OCI-LY7 (cell line): ENCODE results near the gene CDC14B.

Source experiments
- EZH2phosphoT487 ChIP-seq: fragments of 200-600 bp; sonication (generic); IDR thresholded peaks from 2 replicates; pipeline ENCODE4 v1.6.1; 2018; ENCODE audit warnings: low read depth, borderline replicate concordance, mild to moderate bottlenecking, mixed run types, antibody characterized with exemption, low read length, moderate library complexity, mixed read lengths
- TF ChIP-seq, protein P1 (sequence below): fragments of 200-600 bp; sonication (generic); conservative IDR thresholded peaks from 2 replicates; pipeline ENCODE4 v1.5.1; 2014; ENCODE audit warnings: mild to moderate bottlenecking, antibody characterized with exemption, low read length, moderate library complexity, mixed read lengths

GRCh38 chr9:96605328-96605727 is 14.3 kb downstream of the CDC14B start:
- TF ChIP-seq, protein P1, sequence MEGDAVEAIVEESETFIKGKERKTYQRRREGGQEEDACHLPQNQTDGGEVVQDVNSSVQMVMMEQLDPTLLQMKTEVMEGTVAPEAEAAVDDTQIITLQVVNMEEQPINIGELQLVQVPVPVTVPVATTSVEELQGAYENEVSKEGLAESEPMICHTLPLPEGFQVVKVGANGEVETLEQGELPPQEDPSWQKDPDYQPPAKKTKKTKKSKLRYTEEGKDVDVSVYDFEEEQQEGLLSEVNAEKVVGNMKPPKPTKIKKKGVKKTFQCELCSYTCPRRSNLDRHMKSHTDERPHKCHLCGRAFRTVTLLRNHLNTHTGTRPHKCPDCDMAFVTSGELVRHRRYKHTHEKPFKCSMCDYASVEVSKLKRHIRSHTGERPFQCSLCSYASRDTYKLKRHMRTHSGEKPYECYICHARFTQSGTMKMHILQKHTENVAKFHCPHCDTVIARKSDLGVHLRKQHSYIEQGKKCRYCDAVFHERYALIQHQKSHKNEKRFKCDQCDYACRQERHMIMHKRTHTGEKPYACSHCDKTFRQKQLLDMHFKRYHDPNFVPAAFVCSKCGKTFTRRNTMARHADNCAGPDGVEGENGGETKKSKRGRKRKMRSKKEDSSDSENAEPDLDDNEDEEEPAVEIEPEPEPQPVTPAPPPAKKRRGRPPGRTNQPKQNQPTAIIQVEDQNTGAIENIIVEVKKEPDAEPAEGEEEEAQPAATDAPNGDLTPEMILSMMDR, result no peak
- no peak for TF ChIP-seq EZH2phosphoT487
